Left forelimb (tissue), 1 donor: ENCODE data around the gene ADAT2.
A peak's percentile ranks its signal among the peaks of the same experiment; 100 is the strongest.
"Not testable (repeated sequence)": the region's sequence is repeated elsewhere in the genome, so short reads cannot be mapped to it uniquely, and the experiment has no call there.

Experiments used
- DNase-seq: peaks from one replicate; pipeline ENCODE4 v3.0.0-alpha.2; 2018; ENCODE audit warnings: low spot score

The ADAT2 gene

GRCh38 chr6:143450453-143451371 is at the start of gene ADAT2, which contains the start of gene PEX3:
Gene ADAT2 (minus strand): TSS chr6:143450695. CDS start chr6:143450658, 37 bp downstream.
Gene PEX3 (plus strand): TSS chr6:143450805. CDS start chr6:143451043, 238 bp downstream.
- peak; percentile 94 for DNase-seq

- no peak for DNase-seq
Observed at GRCh38 chr6:143498428-143498827, 47.9 kb upstream of the ADAT2 start.

GRCh38 chr6:143496974-143497373 is 46.5 kb upstream of the ADAT2 start:
- DNase-seq, result no peak

GRCh38 chr6:143490775-143491174 is 40.3 kb upstream of the ADAT2 start:
- DNase-seq, result no peak

GRCh38 chr6:143490244-143490643 is 39.7 kb upstream of the ADAT2 start:
- DNase-seq, result no peak

GRCh38 chr6:143486752-143487151 is 36.3 kb upstream of the ADAT2 start:
- no peak for DNase-seq

- DNase-seq, result no peak
Observed at GRCh38 chr6:143485967-143486366, 35.5 kb upstream of the ADAT2 start.

- DNase-seq, result no peak
Observed at GRCh38 chr6:143482593-143482992, 32.1 kb upstream of the ADAT2 start.

- no peak for DNase-seq
Observed at GRCh38 chr6:143478479-143479062, 28.1 kb upstream of the ADAT2 start.

GRCh38 chr6:143476545-143476944 is 26.1 kb upstream of the ADAT2 start:
- no peak for DNase-seq

- no peak for DNase-seq
Observed at GRCh38 chr6:143471822-143472221, 21.3 kb upstream of the ADAT2 start.

GRCh38 chr6:143468823-143469222 is 18.3 kb upstream of the ADAT2 start:
- not testable (repeated sequence) for DNase-seq

- no peak for DNase-seq
Observed at GRCh38 chr6:143468026-143468425, 17.5 kb upstream of the ADAT2 start.

GRCh38 chr6:143465546-143465945 is 15.1 kb upstream of the ADAT2 start:
- no peak for DNase-seq

- no peak for DNase-seq
Observed at GRCh38 chr6:143457563-143458359, 7.3 kb upstream of the ADAT2 start.

GRCh38 chr6:143451531-143451930 is 1.0 kb upstream of the ADAT2 start:
- DNase-seq, result no peak

- no peak for DNase-seq
Observed at GRCh38 chr6:143449714-143450452, 612 bp downstream of the ADAT2 start.

- DNase-seq, result no peak
Observed at GRCh38 chr6:143449082-143449713, 1.3 kb downstream of the ADAT2 start.

GRCh38 chr6:143447865-143448264 is 2.6 kb downstream of the ADAT2 start:
- not testable (repeated sequence) for DNase-seq

- no peak for DNase-seq
Observed at GRCh38 chr6:143443096-143443495, 7.4 kb downstream of the ADAT2 start.
